SIG-M5 (cell line): ENCODE data around the gene ANO10.

Experiments
- DNase-seq: peaks from one replicate; lab custom pipeline; 2025; lab: John Stamatoyannopoulos, UW

Gene ANO10

DNA sequence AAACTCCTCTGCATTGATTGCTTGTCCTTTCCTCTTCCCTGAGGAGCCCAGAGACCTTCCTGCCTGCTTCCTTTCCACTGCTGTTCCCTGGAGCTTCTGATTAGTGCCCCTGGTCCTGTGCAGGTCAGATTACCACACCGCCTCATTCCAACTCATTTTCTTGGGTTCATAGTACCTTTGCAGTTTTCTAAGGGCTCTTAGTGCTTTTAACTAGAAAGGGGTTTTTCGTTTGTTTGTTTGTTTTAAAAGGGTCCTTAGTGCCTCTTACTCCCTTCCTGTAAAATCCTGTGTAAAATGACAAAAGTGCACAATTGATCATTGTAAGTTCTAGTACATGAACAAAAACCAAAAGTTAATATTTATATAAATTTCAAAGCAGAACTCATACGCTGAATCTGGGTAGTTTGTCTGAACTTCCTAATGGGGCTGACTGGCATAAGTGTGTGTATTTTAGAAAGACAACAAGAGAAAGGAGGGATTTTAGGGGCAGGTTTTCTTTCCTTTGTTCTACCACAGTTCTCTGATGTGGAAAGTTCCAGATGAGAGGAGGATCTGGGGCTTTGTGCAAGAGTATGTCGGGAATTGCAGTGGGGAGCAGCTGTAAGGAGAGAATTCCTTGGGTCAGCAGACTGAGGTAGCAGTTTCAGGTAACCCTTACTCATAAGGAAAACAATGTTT lies 304.9 kb downstream of the ANO10 start:
- no peak for DNase-seq
